Stimulated activated CD8-positive, alpha-beta memory T cell treated with anti-CD3 and anti-CD28 coated beads, Interleukin-7, amount 100 ng/mL, for 24 hours (primary cell): Measurements from ENCODE around the gene PTPRN2.

ENCODE experiments used
- DNase-seq: peaks from one replicate; pipeline ENCODE4 v3.0.0-alpha.2; 2020; ENCODE audit warnings: low read depth

Gene PTPRN2

DNA sequence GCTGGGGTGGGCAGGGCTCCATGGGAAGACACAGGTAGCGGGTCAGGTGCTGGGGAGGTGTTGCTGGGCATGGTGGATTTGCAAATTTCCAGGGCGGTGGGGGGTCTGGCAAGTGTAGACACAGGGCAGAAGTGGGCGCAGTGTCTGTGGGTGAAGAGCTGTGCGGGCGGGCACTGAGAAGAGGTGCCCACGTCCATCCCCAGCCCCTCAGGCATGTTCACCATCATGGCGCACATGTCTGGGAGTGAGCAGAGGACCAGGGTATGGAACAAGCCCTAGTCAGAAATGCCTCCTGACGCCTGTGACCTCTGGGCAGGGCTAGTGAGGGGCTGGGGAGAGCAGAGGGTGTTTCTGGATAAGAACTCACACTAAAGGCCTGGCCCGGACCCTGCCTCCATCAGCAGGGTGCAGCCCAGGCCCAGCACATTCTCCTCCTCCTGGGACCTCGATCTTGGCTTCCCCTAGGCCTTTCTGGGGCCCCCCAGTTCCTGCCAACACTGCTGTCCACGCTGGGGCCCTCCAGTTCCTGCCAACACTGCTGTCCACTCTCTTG is 612.9 kb downstream of the PTPRN2 start:
- DNase-seq = no peak

DNA sequence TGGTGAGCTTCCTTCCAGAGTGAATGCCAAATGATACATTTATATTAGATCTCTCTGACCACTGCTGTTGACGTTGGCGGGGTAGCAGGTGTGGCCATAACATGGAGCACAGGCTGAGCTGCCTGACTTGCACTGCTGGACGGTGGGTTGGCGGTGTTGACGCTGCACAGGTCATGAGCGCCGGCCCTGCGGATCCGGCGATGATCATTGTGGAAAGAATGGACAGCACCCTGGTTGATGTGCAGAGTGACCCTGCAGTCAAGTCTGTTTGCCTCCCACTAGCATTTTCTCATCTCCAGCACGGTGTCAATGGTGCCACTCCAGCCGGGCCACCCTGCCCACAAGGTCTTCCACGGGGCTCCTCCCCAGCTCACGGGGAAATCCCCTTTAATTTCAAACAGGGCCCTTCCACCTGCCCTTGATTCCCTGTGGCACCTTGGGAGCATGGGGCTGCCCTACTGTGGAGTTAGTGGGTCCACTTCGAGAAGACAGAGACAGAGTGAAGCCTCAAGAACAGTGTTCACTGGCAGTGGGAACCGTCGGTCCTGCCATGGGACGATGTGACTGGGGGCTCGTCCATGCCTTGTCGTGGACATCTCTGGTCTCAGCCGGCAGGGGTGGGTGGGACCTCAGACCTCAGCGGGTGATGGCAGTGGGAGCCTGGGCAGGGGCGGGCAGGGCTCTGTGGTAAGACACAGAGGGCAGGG is 613.5 kb downstream of the PTPRN2 start:
- DNase-seq = no peak

DNA sequence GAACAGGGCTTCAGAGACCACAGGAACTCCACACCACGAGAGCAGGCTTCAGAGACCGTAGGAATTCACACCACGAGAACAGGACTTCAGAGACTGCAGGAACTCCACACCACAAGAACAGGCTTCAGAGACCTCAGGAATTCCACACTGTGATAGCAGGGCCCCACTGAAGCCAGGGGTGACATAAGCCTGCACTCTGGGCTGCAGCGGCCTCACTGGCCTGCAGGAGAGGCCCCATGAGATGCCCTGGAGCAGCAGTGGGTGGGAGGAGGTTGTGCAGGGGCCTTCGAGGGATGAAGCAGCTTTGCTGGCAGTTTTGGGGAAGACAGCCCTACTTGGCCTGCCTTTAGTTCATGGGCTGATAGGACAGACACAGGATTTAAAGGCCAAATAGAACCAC is 614.7 kb downstream of the PTPRN2 start:
- DNase-seq = no peak

DNA sequence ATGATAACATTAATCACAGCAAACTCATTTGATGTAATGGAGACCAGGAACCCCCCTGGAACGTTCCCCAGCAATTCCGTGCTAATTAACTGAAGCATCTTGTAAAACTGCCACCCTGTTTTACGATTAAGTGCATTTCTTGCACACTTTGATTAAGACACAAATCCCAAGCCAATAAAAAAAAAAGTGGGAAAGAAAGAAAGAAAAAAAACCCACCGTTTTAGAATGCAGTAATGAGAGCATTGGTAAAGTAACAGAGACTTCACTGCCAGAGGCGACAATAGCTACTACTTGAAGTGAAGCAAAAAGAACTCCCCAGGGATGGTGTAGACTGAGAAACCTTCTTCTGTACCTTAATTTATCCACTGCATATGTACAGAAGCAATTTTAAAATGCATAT is 616.1 kb downstream of the PTPRN2 start:
- DNase-seq = no peak

DNA sequence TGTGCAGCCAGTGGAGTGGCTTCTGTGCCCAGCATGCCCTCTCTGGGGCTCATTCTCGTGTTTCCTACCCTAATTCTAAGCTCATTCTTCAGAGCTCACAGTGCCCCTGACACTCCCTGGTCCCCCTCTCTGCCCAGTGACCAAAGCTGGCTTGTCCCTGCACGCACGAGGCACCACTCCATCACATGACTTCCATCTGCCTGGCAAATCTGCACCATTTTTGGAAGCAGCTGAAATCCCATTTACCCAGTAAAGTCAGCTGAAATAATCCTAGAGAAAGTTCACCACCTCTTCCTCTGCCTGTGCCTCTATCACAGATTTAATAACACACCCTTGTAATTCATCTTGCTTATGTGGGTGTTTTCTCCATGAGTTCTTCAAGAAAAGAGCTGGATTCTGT is 616.9 kb downstream of the PTPRN2 start:
- no peak for DNase-seq

DNA sequence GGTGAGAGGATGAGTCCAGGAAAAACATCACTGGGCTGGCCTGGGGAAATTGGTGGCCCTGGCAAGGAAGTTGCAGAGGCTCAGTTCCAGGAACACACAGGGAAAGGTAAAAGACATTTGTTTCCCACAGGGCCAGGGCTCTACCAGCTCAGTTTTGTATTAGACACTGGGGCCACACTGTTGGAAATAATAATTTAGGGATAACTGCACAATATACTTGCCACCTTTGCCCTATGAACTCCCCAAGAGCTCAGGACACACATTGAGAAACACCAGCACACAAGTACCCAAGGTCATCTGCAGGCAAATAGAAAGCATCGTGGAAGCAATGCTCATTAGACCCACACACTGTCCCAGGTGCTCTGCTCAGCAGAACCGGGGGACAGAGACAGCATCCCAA is 617.6 kb downstream of the PTPRN2 start:
- DNase-seq = no peak

DNA sequence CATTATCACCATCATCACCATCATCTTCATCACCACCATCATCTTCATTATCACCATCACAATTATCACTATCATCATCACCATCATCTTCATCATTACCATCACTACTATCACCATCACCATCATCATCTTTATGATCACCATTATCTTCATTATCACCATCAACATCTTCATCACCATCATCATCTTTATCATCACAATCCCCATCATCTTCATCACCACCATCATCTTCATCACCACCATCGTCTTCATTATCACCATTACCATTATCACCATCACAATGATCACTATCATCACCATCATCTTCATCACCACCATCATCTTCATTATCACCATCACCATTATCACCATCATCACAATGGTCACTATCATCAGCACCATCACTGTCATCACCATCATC is 621.1 kb downstream of the PTPRN2 start:
- DNase-seq = no peak

DNA sequence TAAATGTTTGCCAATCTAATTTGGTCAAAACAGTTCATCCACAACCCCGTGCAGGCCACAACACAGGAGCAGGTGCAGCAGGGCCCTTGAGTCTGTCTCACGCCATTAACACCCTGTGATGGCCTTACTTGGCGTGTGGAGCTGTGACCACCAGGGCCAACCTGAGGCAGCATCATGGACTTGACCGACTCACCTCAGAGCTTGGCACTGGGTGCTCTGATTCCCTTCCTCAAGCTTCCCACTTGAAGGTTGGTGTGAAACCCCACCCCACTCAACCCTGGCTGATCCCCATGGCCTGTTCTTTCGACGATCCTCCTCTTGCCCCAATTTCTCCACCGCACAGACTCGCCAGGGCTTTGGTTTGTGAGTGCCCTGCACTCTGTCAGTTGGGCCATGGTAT is 623.1 kb downstream of the PTPRN2 start:
- no peak for DNase-seq

DNA sequence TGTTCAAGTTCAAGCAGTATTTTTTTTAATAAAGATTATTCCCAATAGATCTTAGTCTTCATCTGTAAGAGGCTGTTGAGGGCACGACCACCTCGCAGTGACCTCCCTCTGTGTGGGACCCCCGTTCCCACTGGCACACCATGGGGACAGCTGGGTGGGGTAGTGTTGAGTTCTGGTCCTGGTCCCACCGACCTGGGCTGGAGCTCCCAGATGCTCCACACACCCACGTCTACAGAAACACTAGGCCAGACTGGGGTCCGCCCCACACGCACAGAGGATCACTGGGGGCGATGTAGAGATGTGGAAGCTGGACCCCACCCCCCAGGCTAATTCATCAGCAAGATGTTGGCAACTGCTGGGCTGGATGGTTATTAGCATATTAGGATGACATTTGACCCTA is 623.6 kb downstream of the PTPRN2 start:
- DNase-seq = no peak

DNA sequence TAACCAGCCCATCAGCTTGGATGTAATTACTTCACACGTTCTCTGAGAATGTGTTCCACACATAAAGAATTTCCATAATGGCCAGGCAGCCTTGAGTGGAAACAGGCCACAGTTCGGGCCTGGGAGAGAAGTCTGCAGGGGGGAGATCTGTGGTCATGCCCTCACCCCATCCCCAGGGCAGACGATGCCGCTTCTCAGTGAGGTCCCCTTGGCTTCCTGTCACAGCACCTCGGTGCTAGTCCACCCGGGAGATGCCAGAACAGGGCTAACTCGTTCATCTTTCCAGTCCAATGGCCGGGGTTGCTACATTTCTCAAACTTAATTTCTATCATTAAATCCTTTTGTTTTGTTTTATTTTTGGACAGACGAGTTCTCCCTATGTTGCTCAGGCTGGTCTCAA is 624.1 kb downstream of the PTPRN2 start:
- DNase-seq = no peak

DNA sequence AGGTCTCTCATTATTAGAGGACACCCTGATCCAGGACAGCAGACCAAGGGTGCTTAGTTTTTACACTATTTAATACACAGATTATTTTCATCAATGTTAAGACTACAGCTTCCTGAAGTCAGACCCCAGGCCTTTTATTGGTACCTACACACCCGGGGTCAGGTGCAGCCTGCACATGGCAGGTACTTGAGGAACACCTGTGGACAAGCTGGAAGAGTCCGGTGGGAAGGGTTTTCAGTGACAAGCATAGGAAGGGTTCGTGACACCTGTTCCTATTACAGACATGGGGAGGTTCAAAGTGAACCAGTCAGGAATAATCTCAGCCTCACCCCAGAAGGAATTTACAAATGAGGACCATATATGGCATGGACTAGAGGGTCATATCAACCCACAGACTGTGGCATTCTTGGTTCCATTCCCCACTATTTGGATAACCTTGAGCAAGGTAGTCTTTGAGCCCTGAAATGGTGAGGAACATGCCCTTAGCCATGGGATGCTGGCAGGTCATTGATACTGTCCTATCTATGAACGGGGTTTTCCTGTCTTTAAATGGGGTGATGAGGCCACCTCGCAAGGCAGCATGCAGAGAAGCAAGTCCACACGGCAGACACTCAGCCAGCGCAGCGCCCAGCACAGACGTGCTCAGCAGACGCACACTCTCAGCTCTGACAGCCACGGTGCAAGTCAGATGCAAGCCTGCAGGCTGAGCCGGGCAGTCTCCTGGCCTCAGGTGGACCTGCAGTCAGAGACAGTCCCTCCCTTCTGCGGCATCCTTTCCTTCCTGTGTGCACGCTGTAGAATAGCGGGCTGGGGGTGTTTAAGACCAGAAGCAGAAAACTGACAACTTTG is 624.9 kb downstream of the PTPRN2 start:
- DNase-seq = no peak

DNA sequence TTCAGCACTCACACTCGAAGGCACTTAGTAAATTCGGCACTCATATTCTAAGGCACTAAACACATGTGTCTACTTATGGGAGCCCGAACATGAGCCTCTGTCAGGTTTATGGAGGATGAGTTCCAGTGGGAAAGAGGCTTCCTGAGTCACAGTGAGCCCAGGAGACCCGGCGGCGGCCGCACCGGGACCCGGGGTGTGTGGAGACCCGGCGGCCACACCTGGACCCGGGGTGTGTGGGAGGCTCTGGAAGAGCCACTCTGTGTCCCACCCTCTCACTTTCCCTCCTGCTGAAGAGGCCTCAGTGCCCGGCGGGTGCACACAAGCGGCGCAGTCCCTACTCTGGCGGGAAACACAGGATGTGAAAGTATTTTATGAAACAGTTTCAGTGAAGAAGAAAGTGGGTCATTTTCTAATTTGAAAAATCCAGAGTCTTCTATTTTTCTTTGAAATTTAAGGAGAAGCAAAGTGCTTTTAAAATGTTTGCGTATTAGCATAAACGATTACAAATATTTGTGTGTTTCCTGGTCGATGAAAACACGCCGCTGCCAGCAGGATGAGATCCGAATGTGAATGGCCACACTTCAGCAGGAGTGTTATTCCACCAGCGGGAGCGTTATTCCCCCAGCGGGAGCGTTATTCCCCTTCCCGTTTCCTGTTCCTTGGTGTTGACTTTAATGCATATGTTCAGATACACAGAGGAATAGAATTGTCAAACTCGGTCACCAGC is 625.7 kb downstream of the PTPRN2 start:
- DNase-seq = no peak

DNA sequence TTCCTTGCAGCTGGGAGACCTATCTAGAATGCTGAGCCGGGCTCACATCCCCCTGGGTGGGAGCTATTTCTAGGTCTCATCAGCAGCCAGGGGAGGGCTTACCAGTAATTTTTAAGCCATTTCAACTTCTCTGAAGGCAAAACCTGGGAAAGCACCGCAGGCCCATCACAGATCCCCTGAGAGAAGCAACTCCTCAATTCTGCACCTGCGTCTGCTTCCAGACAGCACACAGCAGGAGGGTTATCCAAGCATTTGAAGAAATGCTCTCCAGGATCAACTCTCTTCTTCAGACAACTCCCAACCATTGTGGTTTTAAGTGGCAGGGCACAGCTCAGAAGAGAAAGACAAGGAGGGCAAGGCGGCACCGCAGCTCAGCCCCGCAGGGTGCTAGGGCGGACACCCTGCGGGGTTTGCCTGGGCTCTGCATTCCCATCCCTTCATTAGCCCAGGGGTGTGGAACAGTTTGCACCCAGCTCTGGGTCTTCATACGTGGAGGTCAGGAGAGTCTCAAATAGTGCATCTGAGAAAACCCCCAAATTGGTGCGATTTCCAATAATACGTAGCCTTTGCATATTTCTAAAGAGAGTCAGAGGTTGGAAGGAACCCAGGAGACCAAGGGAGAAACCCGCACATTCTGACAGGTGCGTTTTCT is 632.1 kb downstream of the PTPRN2 start:
- DNase-seq = no peak

DNA sequence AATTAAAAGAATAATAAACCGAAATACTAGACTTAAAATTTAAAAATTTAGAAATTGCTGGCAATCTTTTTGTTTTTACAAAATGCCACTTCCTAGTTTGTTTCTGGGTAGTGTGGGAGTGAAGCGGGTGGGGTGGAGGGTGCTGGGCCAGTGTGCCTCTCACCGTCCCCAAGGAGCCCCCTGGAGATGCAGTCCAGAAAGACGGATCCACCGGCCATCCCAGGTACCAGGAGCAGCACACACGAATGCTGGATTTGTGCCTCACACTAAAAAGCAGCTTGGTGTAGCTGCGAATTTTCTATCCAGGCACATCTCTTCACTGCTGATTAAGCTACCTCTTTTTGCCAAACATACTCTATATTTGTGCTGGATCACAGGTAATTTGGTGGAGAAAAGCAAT is 632.7 kb downstream of the PTPRN2 start:
- no peak for DNase-seq

DNA sequence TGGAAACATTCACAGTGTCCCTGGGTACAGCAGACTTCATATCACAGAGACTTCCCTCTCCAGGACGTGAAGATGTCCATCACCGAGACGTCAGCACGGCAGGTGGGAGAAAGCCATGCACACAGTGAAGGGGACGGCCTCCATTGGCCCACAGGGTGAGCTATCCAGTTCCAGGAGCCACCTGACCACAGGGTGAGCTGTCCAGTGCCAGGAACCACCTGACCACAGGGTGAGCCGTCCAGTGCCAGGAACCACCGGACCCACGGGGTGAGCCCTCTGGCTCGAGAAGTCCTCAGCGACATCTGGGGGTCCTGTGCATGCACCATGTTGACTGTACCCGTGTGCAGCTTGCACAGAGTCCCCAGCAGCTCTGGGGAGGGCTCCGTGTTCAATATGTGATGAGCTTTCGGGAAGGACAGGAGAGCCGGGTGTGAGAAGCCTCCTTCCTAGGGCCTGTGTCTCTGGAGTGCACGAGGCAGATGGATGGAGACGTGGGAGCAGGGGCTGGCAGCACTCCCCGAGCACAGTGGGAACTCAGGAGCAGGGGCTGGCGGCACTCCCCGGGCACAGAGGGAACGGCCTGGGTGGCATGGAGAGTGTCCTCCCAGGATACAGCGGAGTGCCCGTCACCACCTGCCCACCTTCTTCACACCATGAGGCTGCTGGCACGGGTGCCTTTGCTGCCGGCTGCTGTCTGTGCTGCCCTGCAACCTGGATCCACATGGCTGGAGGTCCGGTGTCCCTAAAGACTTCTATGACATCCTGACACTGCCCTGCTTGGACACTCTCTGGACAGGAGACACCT is 634.6 kb downstream of the PTPRN2 start:
- DNase-seq = no peak

DNA sequence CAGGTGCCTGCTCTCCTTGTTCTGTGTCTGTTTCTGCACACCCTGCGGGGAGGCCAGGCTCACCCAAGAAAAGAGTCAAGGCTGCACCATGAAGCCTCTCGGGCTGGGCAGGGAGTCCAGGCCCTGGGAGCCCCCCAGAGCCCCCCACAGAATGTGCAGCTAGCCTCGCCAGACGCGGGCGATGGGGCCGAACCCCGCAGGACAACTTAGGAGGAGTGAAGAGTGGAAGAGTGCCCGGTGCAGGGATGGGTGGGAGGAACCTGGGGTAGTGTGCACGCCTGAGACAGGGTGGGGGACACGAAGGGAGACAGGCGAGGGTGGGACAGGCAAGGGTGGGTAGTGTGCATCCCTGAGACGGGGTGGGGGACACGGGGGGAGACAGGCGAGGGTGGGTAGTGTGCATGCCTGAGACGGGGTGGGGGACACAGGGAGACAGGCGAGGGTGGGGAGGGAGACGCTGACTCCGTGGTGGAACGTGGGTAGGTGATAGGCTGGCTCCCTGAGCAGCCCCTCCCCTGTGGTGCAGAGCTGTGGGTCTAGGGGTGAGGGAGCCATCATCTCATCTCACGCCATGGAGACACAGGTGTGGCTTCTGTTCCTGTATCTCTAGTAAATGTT is 635.5 kb downstream of the PTPRN2 start:
- no peak for DNase-seq

DNA sequence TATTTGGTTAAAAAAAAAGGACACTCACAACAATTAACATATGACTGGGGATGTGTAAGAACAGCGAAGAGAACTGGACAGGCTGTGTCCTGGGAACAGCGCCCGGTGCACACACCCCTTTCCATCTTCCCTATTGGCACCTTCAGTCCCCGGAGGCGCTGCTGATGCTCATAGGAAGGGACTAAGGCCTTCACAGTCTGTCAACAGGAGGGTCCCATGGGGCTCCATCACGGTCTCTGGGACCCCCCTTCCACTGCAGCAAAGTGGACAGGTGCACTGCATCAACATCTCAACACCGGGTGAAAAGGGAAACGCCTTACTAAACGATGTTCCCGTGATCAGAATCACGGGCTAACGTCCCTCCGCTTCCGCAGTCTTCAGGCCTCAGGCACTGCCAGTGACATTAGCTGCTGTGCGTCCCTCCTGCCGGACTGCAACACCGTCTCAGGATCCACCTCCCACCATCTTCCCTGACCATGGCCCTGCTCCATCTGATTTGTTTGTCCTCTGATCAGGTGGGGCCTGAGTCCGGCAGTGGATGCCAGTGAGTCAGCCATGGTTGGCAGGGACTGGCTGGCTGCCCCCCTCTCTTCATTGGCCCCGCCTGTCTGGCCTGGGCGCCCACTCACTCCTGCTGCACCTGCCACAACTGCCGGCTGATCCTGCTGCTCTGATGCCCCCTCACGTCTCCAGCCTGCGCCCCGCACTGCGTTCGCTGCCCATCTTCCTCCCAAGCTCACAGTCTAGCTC is 636.1 kb downstream of the PTPRN2 start:
- DNase-seq = no peak

DNA sequence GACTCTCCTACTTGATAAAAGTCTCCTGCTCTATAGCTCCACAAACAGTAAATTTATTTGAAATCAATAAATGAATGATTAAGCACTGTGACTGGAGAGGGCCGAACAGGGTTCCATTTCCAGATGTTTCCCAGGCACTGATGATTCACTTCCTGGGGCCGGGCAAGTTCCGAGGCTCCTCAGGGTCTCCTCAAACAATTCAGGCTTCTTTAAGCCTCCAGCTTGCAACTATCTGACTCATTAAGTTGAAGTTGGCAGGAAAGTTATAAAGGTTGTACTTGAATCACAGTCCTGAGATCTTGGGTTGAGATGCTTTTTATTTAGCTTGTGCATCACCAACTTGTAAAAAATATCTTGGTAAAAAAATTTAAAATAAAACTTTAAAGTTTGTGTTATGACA is 637.9 kb downstream of the PTPRN2 start:
- DNase-seq = no peak

DNA sequence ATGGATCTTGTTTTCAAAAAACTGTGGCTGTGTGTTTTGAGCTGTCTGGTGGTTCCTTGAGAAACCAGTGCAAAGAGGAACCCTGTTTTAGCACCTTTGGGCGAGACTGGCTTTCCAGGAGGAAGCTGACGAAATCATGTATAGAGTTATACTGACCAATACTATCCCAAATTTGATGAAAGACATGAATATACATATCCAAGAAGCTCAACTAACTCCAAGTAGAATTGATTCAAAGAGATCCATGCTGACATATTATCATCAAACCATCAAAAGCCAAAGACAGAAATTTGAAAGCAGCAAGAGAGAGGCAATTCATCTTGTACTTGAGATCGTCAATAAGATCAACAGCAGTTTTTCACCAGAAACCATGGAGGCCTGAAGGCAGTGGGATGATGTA is 640.1 kb downstream of the PTPRN2 start:
- no peak for DNase-seq

DNA sequence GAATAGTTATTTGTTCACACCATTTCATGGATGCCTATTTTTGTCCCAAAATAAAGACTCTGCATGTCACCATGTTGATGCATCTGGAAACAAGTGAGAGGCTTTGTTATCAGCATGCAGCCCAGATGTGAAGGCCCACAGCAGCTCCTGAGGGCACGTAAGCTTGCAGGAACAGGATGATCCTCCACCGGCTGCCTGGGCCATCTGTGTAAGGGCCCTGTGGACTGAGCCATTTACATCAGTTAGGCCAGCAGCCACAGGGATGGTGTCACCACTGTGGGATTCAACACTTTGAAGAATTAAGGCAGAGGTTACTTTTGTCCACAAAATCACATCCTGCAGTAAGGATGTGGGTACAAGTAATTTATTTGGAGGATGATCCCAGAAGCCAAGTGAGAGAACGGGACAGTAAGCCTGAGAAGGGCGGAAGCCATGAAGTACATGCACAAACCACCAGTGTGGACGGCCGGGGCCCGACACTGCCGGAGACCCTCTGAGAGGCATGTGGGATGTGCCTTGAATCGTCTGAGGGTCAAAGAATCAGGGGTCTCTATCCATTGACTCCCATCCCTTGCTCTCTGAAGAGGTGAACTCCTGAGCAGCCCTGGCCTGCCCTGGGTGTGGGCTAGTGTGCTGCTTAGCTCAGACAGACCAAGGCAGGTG is 641.1 kb downstream of the PTPRN2 start:
- DNase-seq = no peak
